Measurements from ENCODE around the gene ABCG1. TPM values are rescaled to one million over a fixed set of nuclear protein-coding genes. Genes with fewer than 3 reads are reported as not detected.

ABCG1 gene
- total RNA-seq, 1 donor from 2014 or later = 1.9 TPM

DNA sequence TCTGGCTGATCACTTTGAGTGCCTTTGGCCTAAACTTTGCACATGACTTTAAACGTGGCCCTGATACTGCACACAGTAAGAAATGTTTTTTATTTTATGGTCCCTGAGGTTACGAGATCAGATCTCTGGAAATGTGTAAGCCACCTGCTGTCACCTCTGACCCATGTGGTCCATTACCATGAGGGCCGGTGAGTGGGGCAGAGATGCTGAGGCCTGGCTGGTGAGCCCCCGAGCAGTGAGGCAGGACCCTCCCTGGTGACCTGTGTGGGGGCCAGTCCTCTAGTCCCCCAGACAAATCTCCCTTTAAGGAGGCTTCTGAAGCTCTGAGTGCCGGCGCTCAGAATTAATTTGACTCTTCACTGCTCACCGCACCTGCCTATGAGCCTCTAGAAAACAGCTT lies 83.9 kb downstream of the ABCG1 start:
- H3K27ac Mint-ChIP-seq = no peak overlapping the region
- Histone ChIP-seq H4K20me1 (ENCODE audit: low read depth) (no peaks in the 10 kb centered on the region), H3K9ac (no peak overlapping the region), H2AFZ (replicated peaks) (no peak overlapping the region), H3F3A (ENCODE audit: low read depth) (no peaks in the 10 kb centered on the region), H3K27me3 (no peaks in the 10 kb centered on the region), H3K4me2 (no peak overlapping the region), H3K9me3 (ENCODE audit: low read depth) (no peaks in the 10 kb centered on the region), H3K4me1 (peaks cover 10% of the 10 kb centered on the region), H3K27ac (no peak overlapping the region), H3K36me3 (no peaks in the 10 kb centered on the region), H3K4me3 (no peak overlapping the region), H3K79me2 (ENCODE audit: low read depth) (no peaks in the 10 kb centered on the region)
- H3K4me3 Mint-ChIP-seq = no peak overlapping the region
- H3K4me1 Mint-ChIP-seq = peaks cover 13% of the 10 kb centered on the region
- H3K27me3 Mint-ChIP-seq (ENCODE audit: insufficient read depth, low read depth) = peaks cover 2% of the 10 kb centered on the region
- TF ChIP-seq EZH2 (IDR thresholded peaks at IDR 0.05) (no peak), EZH2phosphoT487 (IDR thresholded peaks at IDR 0.05) (no peak), CTCF (IDR thresholded peaks at IDR 0.05) (no peak)
- DNase-seq (ENCODE audit: low spot score) = no peak
- no peaks in the 10 kb centered on the region for H3K9me3 Mint-ChIP-seq
- no peaks in the 10 kb centered on the region for H3K36me3 Mint-ChIP-seq

DNA sequence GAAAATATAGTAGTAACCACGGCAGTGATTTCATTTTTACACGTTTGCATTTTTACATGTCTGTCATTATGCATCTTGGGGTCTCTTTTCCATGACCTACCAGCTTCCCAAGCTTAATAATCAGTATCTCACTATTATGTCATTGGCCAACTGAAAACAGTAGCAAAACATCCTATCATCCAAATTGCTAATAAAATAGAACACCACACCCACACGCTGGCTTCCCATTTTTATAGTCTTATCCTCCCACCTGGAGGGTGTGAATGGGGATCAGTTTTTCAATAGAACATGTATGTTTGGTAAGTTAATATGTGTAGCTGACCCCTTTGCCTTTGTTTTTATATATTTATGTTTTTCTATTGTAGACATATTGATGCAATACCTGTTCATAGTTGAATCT lies 84.5 kb downstream of the ABCG1 start:
- Mint-ChIP-seq H3K36me3 (no peaks in the 10 kb centered on the region), H3K4me3 (no peak overlapping the region), H3K27me3 (ENCODE audit: insufficient read depth, low read depth) (peaks cover under 1% of the 10 kb centered on the region), H3K4me1 (peaks cover 11% of the 10 kb centered on the region), H3K9me3 (no peaks in the 10 kb centered on the region), H3K27ac (no peak overlapping the region)
- no peak for DNase-seq (ENCODE audit: low spot score)
- H2AFZ ChIP-seq (replicated peaks) = no peak overlapping the region
- no peaks in the 10 kb centered on the region for H3K9me3 ChIP-seq (ENCODE audit: low read depth)
- TF ChIP-seq EZH2 (IDR thresholded peaks at IDR 0.05) (no peak), CTCF (IDR thresholded peaks at IDR 0.05) (no peak), EZH2phosphoT487 (IDR thresholded peaks at IDR 0.05) (no peak)
- no peaks in the 10 kb centered on the region for H3K27me3 ChIP-seq
- H4K20me1 ChIP-seq (ENCODE audit: low read depth) = no peaks in the 10 kb centered on the region
- peaks cover 5% of the 10 kb centered on the region for H3K4me1 ChIP-seq
- H3K27ac ChIP-seq = no peak overlapping the region
- no peak overlapping the region for H3K9ac ChIP-seq
- H3K4me3 ChIP-seq = no peak overlapping the region
- no peak overlapping the region for H3K4me2 ChIP-seq
- H3F3A ChIP-seq (ENCODE audit: low read depth) = no peaks in the 10 kb centered on the region
- H3K79me2 ChIP-seq (ENCODE audit: low read depth) = no peaks in the 10 kb centered on the region
- H3K36me3 ChIP-seq = no peaks in the 10 kb centered on the region

DNA sequence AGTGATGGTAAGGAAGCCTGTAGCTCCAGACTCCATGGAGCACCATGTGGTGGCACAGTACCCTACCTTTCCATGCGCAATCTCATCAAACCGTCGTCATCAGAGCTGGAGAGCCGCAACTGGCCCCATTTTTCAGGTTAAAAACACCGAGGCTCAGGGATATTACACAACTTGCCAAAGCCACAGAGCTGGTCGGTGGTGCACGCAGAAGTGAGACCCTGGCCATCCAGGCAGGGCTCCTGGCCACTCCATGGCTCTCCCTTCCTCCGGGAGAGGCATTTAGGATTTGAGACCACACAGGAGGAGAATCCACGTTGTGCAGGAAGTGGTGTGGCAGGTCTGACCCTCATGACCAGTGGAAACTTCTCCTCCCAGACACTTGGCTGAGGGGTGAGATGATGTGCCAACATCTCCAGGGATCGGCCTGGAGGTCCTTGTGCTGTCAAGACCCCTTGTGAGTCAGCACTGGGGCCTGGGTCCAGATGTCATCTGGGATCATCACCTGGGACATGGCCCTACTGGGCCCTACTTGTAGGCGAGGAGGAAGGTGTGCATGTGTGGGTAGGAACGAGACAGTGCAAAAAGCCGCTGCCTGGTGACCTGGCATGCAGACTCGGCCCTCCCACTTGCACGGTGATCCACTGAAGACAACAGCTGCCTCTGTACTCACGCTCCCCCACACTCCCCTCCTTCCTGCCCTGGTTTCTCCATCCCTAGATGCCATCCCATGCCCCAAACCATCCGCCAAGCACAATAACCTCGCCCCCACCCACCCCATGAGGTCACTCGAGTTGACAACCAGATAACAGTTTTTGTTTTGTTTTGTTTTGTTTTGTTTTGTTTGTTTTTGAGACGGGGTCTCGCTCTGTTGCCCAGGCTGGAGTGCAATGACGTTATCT lies 85.9 kb downstream of the ABCG1 start:
- H3K4me1 Mint-ChIP-seq = peaks cover 16% of the 10 kb centered on the region
- H2AFZ ChIP-seq (replicated peaks) = no peak overlapping the region
- no peak overlapping the region for H3K27ac ChIP-seq
- H3K9me3 Mint-ChIP-seq = no peaks in the 10 kb centered on the region
- TF ChIP-seq EZH2phosphoT487 (IDR thresholded peaks at IDR 0.05) = no peak
- no peak for TF ChIP-seq CTCF (IDR thresholded peaks at IDR 0.05)
- no peak for TF ChIP-seq EZH2 (IDR thresholded peaks at IDR 0.05)
- no peak overlapping the region for H3K4me3 Mint-ChIP-seq
- no peaks in the 10 kb centered on the region for H3F3A ChIP-seq (ENCODE audit: low read depth)
- no peaks in the 10 kb centered on the region for H3K36me3 Mint-ChIP-seq
- no peak overlapping the region for H3K27ac Mint-ChIP-seq
- peaks cover under 1% of the 10 kb centered on the region for H3K27me3 Mint-ChIP-seq (ENCODE audit: insufficient read depth, low read depth)
- DNase-seq (ENCODE audit: low spot score) = no peak
- no peaks in the 10 kb centered on the region for H3K79me2 ChIP-seq (ENCODE audit: low read depth)
- H3K9ac ChIP-seq = no peak overlapping the region
- no peaks in the 10 kb centered on the region for H3K36me3 ChIP-seq
- H3K4me3 ChIP-seq = no peak overlapping the region
- H3K9me3 ChIP-seq (ENCODE audit: low read depth) = no peaks in the 10 kb centered on the region
- no peak overlapping the region for H3K4me2 ChIP-seq
- H4K20me1 ChIP-seq (ENCODE audit: low read depth) = no peaks in the 10 kb centered on the region
- H3K27me3 ChIP-seq = no peaks in the 10 kb centered on the region
- H3K4me1 ChIP-seq = peaks cover under 1% of the 10 kb centered on the region
